ENCODE data around the gene CD9. TPM values are rescaled to one million over a fixed set of nuclear protein-coding genes. Genes with fewer than 3 reads are reported as not detected.
"Not testable (repeated sequence)": the region's sequence is repeated elsewhere in the genome, so short reads cannot be mapped to it uniquely, and the experiment has no call there.

The CD9 gene
- total RNA-seq = 437 TPM
- long read RNA-seq, transcript CD9-201 (8 exons, 1,218 nt) = major isoform, 574 of 625 reads
- long read RNA-seq, partial matches to known transcripts = 21 of 625 reads
- long read RNA-seq, other reads (novel, unspliced or antisense) = 26 of 625 reads

- intact Hi-C loops (cut with DNase I) = no loop called here
- ATAC-seq (peak; percentile 79 to 83), DNase-seq (peak; percentile 88)
- peaks cover 85% of the 10 kb centered on the region for H3K4me1 ChIP-seq
- H3K4me3 ChIP-seq = peak within 1 kb of the TSS; percentile 82
- no peaks in the 10 kb centered on the region for H3K36me3 ChIP-seq
- no peak for TF ChIP-seq CTCF (IDR thresholded peaks at IDR 0.05)
- no peaks in the 10 kb centered on the region for H3K9me3 ChIP-seq
- peak within 1 kb of the TSS; percentile 90 for H3K27ac ChIP-seq
- no peaks in the 10 kb centered on the region for H3K27me3 ChIP-seq (ENCODE audit: low read depth)
Measured at GRCh38 chr12:6200256-6201212, at the start of gene CD9. TSS of gene CD9 (plus strand) at chr12:6200400. CDS start at chr12:6200500, 100 bp downstream.

- no peaks in the 10 kb centered on the region for H3K4me1 ChIP-seq
- ATAC-seq (peak; percentile 79 to 83), DNase-seq (peak; percentile 74)
- H3K36me3 ChIP-seq = no peaks in the 10 kb centered on the region
- no peak overlapping the region for H3K4me3 ChIP-seq
- peak overlapping the region; percentile 64 for H3K27ac ChIP-seq
- no peaks in the 10 kb centered on the region for H3K9me3 ChIP-seq
- H3K27me3 ChIP-seq (ENCODE audit: low read depth) = no peaks in the 10 kb centered on the region
- intact Hi-C loops (cut with DNase I) = no loop called here
- TF ChIP-seq CTCF (IDR thresholded peaks at IDR 0.05) = no peak
Measured at GRCh38 chr12:6154730-6155459, 45.3 kb upstream of the CD9 start.

- H3K36me3 ChIP-seq = no peaks in the 10 kb centered on the region
- DNase-seq (no peak), ATAC-seq (no peak)
- H3K4me3 ChIP-seq = no peak overlapping the region
- H3K9me3 ChIP-seq = no peaks in the 10 kb centered on the region
- TF ChIP-seq CTCF (IDR thresholded peaks at IDR 0.05) = no peak
- H3K27ac ChIP-seq = no peak overlapping the region
- intact Hi-C loops (cut with DNase I) = no loop called here
- no peaks in the 10 kb centered on the region for H3K27me3 ChIP-seq (ENCODE audit: low read depth)
- H3K4me1 ChIP-seq = no peaks in the 10 kb centered on the region
Measured at GRCh38 chr12:6157482-6157881, 42.7 kb upstream of the CD9 start.

- Histone ChIP-seq H3K27me3 (ENCODE audit: low read depth) (no peaks in the 10 kb centered on the region), H3K9me3 (no peaks in the 10 kb centered on the region), H3K4me1 (no peaks in the 10 kb centered on the region), H3K27ac (no peak overlapping the region), H3K4me3 (no peak overlapping the region), H3K36me3 (no peaks in the 10 kb centered on the region)
- TF ChIP-seq CTCF (IDR thresholded peaks at IDR 0.05) = no peak
- no peak for DNase-seq
- ATAC-seq = no peak
- intact Hi-C loops (cut with DNase I) = no loop called here
Measured at GRCh38 chr12:6158255-6158654, 41.9 kb upstream of the CD9 start.

- H3K9me3 ChIP-seq = no peaks in the 10 kb centered on the region
- intact Hi-C loops (cut with DNase I) = no loop called here
- no peak for TF ChIP-seq CTCF (IDR thresholded peaks at IDR 0.05)
- ATAC-seq = no peak
- no peak for DNase-seq
- no peaks in the 10 kb centered on the region for H3K4me1 ChIP-seq
- H3K4me3 ChIP-seq = no peak overlapping the region
- no peaks in the 10 kb centered on the region for H3K36me3 ChIP-seq
- H3K27ac ChIP-seq = no peak overlapping the region
- H3K27me3 ChIP-seq (ENCODE audit: low read depth) = no peaks in the 10 kb centered on the region
Measured at GRCh38 chr12:6158749-6159148, 41.5 kb upstream of the CD9 start.

- ATAC-seq; H3K4me3 ChIP-seq; DNase-seq; intact Hi-C loops (cut with DNase I); H3K27me3 ChIP-seq (ENCODE audit: low read depth); H3K9me3 ChIP-seq; H3K4me1 ChIP-seq; H3K27ac ChIP-seq; H3K36me3 ChIP-seq: not testable (repeated sequence)
Measured at GRCh38 chr12:6159166-6160011, 40.8 kb upstream of the CD9 start.

- H3K36me3 ChIP-seq; intact Hi-C loops (cut with DNase I); ATAC-seq: not testable (repeated sequence)
Measured at GRCh38 chr12:6160049-6160649, 40.1 kb upstream of the CD9 start.

More at GRCh38 chr12:6160049-6160649, 40.1 kb upstream of the CD9 start:
- not testable (repeated sequence) for H3K27me3 ChIP-seq (ENCODE audit: low read depth); DNase-seq; H3K4me1 ChIP-seq; H3K9me3 ChIP-seq; H3K27ac ChIP-seq; H3K4me3 ChIP-seq
